Thoracic aorta (tissue), 2 donors: ENCODE results near the gene PNO1. TPM values are rescaled to one million over a fixed set of nuclear protein-coding genes. Genes with fewer than 3 reads are reported as not detected.

ENCODE experiments used
- ATAC-seq: fragments of 150-250 bp; one replicate; pipeline ENCODE4 v1.8.0; 2017; ENCODE audit warnings: low read depth; ENCODE audit not compliant: insufficient number of reproducible peaks, low FRiP score
- DNase-seq: peaks from one replicate; pipeline ENCODE4 v3.0.0-alpha.2; 2020; ENCODE audit warnings: low spot score
- H3K27ac ChIP-seq, 2 donors: fragments of 200-600 bp; sonication (generic); 1 replicate in 1 of 2; 2 replicates in 1 of 2; pipeline ENCODE4 v1.5.1; 2016; ENCODE audit warnings: mild to moderate bottlenecking in 2 of 2, moderate library complexity in 2 of 2
- H3K27me3 ChIP-seq: fragments of 200-600 bp; sonication (generic); replicated peaks from 2 replicates; pipeline ENCODE4 v1.6.0; 2016; ENCODE audit warnings: mild to moderate bottlenecking; ENCODE audit not compliant: insufficient read depth
- H3K36me3 ChIP-seq: fragments of 200-600 bp; sonication (generic); one replicate; pipeline ENCODE4 v1.5.1; 2016
- H3K4me1 ChIP-seq, 2 donors: fragments of 200-600 bp; sonication (generic); 1 replicate in 1 of 2; 2 replicates in 1 of 2; pipeline versions ENCODE4 v1.5.1 to v1.6.0; 2016; ENCODE audit warnings: low read depth in 2 of 2, mild to moderate bottlenecking in 1 of 2; ENCODE audit not compliant: control insufficient read depth in 1 of 2
- H3K4me3 ChIP-seq: fragments of 200-600 bp; sonication (generic); 2 replicates; pipeline ENCODE4 v1.5.1; 2016; ENCODE audit warnings: mild to moderate bottlenecking
- H3K9me3 ChIP-seq: fragments of 200-600 bp; sonication (generic); 2 replicates; pipeline ENCODE4 v1.5.1; 2016
- total RNA-seq, 2 donors: library from RNA; depleted of rRNA; stranded (reverse); fragments of >200 nt; gene quantifications; one replicate each; pipeline versions ENCODE4 v1.1.0 to v1.2.3, GENCODE V29; 2016
- TF ChIP-seq, protein P1 (sequence below): fragments of 200-600 bp; sonication (generic); IDR thresholded peaks from one replicate; pipeline ENCODE4 v1.5.1; 2019; ENCODE audit warnings: antibody characterized with exemption

PNO1 gene
- total RNA-seq, 2 donors from 2014 or later, result 8.3 to 27.7 TPM

DNA sequence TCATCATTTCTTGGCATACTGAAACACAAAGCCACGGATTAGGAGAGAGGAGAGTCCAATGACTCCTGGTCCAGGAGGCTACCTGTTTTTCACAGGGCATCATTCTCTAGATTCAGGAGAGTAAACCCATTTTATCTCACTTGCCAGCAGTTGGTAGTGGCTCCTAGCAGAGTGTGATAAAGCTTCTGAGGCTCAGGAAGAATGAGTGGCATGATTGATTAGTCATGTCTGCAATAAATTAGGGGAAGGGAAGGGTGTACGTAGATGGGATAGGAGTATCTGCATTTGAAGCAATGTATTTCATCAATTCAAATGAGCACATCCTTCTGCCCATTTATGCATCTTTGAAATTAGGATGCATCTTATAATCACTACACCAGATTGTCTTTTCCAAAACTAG is 31.1 kb upstream of the PNO1 start:
- H3K27me3 ChIP-seq, result no peaks in the 10 kb centered on the region
- H3K9me3 ChIP-seq, result no peaks in the 10 kb centered on the region
- ATAC-seq (no peak), DNase-seq (no peak)
- H3K4me1 ChIP-seq, result peaks cover 0 to 4% of the 10 kb centered on the region in 2 donors
- no peak overlapping the region for H3K27ac ChIP-seq
- H3K36me3 ChIP-seq, result peaks cover 3% of the 10 kb centered on the region
- TF ChIP-seq, protein P1, sequence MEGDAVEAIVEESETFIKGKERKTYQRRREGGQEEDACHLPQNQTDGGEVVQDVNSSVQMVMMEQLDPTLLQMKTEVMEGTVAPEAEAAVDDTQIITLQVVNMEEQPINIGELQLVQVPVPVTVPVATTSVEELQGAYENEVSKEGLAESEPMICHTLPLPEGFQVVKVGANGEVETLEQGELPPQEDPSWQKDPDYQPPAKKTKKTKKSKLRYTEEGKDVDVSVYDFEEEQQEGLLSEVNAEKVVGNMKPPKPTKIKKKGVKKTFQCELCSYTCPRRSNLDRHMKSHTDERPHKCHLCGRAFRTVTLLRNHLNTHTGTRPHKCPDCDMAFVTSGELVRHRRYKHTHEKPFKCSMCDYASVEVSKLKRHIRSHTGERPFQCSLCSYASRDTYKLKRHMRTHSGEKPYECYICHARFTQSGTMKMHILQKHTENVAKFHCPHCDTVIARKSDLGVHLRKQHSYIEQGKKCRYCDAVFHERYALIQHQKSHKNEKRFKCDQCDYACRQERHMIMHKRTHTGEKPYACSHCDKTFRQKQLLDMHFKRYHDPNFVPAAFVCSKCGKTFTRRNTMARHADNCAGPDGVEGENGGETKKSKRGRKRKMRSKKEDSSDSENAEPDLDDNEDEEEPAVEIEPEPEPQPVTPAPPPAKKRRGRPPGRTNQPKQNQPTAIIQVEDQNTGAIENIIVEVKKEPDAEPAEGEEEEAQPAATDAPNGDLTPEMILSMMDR, result no peak
- no peak overlapping the region for H3K4me3 ChIP-seq

DNA sequence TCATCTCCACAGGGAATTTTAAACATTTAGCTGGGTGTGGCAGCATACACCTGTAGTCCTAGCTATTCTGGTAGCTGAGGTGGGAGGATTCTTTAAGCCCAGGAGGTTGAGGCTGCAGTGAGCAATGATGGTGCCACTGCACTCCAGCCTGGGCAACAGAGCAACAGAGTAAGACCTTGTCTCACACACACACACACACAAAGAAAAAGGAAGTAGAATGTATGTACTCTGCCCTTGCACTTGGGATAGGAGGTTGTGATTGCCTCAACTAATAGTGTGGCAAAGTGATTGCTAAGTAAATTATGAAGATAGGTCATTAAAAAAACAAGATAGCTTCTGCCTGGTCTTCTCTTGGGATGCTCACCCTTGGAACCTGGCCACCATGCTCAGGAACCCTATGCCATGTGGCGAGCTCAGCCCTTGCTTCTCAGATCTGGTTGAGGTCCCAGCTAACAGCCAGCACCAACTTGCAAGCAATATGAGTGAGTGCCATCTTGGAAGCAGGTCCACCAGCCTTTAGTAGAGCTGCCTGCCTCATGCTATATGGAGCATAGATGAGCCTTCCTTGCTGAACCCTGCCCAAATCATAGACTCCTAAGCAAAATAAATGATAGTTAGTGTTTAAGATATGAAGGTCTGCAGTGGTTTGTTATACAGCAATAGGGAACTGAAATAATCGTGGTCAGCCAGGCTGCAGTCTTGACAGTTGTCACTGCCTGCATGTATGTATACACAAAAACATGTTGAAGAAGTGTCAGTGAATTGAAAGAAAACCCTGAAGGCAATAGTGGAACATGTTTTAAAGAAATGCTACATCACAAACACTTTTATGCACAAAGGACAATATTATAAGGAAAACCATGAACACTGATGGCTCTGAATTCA is 30.1 kb upstream of the PNO1 start:
- ATAC-seq, result no peak

DNA sequence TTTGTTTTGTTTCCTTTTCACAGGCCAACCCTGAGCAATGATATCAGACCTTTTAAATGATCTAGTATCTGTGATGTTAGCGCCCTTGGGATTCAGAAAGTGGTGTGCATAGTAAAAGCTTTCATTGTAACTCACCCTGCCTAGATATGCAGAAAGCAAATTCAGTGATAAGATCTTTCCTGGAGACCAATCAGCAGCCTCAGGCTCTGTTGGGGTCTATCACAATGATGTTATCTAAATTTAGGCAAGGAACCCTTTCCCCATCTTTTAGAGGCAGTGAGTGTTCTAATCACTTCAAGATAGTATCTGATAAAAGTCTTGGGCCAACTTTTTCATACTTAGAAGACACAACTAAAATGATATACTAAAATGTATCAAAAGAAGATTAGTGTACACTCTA is 23.6 kb upstream of the PNO1 start:
- H3K4me1 ChIP-seq, result no peaks in the 10 kb centered on the region
- no peaks in the 10 kb centered on the region for H3K27me3 ChIP-seq
- TF ChIP-seq, protein P1, result no peak
- no peak for DNase-seq
- no peaks in the 10 kb centered on the region for H3K9me3 ChIP-seq
- no peak for ATAC-seq
- H3K27ac ChIP-seq, result no peak overlapping the region
- no peak overlapping the region for H3K4me3 ChIP-seq
- H3K36me3 ChIP-seq, result peaks cover 17% of the 10 kb centered on the region

More for the DNA sequence above, 30.1 kb upstream of the PNO1 start:
- TF ChIP-seq, protein P1, result no peak
- Histone ChIP-seq H3K4me3 (no peak overlapping the region), H3K4me1 (no peaks in the 10 kb centered on the region), H3K27me3 (no peaks in the 10 kb centered on the region), H3K9me3 (no peaks in the 10 kb centered on the region), H3K36me3 (peaks cover 3% of the 10 kb centered on the region), H3K27ac (no peak overlapping the region)
- no peak for DNase-seq

DNA sequence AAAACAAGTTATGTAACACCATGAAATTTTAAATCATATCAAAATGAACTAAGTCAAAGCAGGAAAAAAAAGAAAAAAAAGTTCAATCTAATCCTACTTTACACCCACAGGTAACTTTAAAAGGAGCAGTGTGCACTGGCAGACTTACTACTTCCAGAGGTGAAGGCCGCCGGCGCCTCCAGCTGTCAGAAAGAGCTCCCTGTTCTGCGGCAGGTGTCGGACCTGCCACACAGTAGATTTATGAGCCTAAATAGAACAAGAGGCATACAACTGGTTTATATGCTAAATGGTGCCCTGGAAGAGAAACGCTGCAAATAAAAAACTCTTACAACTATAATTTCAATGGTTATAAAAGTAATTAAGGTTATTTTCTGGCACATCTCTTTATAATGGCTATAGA is 23.1 kb upstream of the PNO1 start:
- Histone ChIP-seq H3K9me3 (no peaks in the 10 kb centered on the region), H3K36me3 (peaks cover 19% of the 10 kb centered on the region), H3K27me3 (no peaks in the 10 kb centered on the region), H3K4me3 (no peak overlapping the region), H3K27ac (no peak overlapping the region), H3K4me1 (no peaks in the 10 kb centered on the region)
- TF ChIP-seq, protein P1, result no peak
- DNase-seq, result no peak
- no peak for ATAC-seq

DNA sequence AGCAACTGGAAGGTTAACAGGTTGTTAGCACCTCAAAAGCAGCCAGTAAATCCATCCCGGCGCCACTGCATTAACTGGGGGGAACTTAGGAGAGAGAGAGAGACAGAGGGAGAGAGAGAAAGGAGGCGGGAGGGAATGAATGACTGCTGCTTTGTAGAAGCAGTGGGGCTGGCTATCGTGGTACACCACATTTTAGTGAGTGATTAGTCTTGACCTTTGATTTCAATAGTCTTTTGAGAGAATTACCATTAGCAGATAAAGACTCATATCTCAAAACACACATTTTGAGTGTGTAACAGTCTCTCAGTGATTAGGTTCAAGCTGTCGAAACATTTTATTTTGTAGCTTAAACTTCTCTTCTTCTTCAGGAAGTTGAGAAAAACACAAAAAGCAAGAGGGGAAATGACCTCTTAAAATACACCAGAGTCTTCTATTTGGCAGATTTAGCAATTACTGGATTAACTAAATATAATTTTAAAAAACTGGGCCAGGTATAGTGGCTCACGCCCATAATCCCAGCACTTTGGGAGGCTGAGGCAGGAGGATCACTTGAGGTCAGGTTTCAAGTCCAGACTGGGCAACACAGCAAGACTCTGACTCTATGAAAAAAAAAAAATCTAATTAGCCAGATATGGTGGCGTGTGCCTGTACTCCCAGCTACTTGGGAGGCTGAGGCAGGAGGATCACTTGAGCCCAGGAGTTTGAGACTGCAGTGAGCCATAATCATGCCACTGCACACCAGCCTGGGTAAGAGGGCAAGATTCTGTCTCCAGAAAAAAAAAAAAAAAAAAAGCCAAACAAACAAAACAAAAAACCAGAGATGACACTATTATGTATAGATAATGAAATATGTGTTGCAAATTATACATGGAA is 22.0 kb upstream of the PNO1 start:
- ATAC-seq, result no peak
- H3K27me3 ChIP-seq, result no peaks in the 10 kb centered on the region
- no peaks in the 10 kb centered on the region for H3K9me3 ChIP-seq
- no peak overlapping the region for H3K27ac ChIP-seq
- TF ChIP-seq, protein P1, result no peak
- peaks cover 19% of the 10 kb centered on the region for H3K36me3 ChIP-seq
- H3K4me3 ChIP-seq, result no peak overlapping the region
- H3K4me1 ChIP-seq, result no peaks in the 10 kb centered on the region
- no peak for DNase-seq
